ENCODE measurements around the gene LRIG3. TPM values are rescaled to one million over a fixed set of nuclear protein-coding genes. Genes with fewer than 3 reads are reported as not detected.

The LRIG3 gene
- total and polyA plus RNA-seq, 2 donors (not counting 1 experiment from before 2014, with no cell fraction given), result 37.1 to 118 TPM

GRCh38 chr12:58847901-58848600, 72.3 kb downstream of the LRIG3 start:
- H3K79me2 ChIP-seq (ENCODE audit: control insufficient read depth, insufficient read depth, low read length), result no peaks in the 10 kb centered on the region
- no peaks in the 10 kb centered on the region for H3K36me3 ChIP-seq (ENCODE audit: control insufficient read depth, insufficient read depth, low read length)
- H3K9me3 ChIP-seq (ENCODE audit: control insufficient read depth, insufficient read depth, low read depth, low read length), result no peaks in the 10 kb centered on the region
- no peak overlapping the region for H3K4me2 ChIP-seq (ENCODE audit: extremely low read depth, insufficient read depth, low read length)
- H3K4me3 ChIP-seq (replicated peaks in 1 of 4; ENCODE audit: control extremely low read depth in 1 of 4, insufficient read depth in 1 of 4, low read depth in 3 of 4, low read length in 4 of 4), result no peak overlapping the region
- TF ChIP-seq, protein P1, sequence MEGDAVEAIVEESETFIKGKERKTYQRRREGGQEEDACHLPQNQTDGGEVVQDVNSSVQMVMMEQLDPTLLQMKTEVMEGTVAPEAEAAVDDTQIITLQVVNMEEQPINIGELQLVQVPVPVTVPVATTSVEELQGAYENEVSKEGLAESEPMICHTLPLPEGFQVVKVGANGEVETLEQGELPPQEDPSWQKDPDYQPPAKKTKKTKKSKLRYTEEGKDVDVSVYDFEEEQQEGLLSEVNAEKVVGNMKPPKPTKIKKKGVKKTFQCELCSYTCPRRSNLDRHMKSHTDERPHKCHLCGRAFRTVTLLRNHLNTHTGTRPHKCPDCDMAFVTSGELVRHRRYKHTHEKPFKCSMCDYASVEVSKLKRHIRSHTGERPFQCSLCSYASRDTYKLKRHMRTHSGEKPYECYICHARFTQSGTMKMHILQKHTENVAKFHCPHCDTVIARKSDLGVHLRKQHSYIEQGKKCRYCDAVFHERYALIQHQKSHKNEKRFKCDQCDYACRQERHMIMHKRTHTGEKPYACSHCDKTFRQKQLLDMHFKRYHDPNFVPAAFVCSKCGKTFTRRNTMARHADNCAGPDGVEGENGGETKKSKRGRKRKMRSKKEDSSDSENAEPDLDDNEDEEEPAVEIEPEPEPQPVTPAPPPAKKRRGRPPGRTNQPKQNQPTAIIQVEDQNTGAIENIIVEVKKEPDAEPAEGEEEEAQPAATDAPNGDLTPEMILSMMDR (conservative IDR thresholded peaks at IDR 0.05 in 1 of 2, IDR thresholded peaks at IDR 0.05 in 1 of 2; ENCODE audit: low read depth in 1 of 2, low read length in 2 of 2), result no peak
- no peak for TF ChIP-seq EZH2 (IDR thresholded peaks at IDR 0.05; ENCODE audit: low read length, missing control alignments)
- H2AFZ ChIP-seq (ENCODE audit: low read length), result no peak overlapping the region
- H3K9ac ChIP-seq (ENCODE audit: insufficient read depth, low read length), result no peak overlapping the region
- no peaks in the 10 kb centered on the region for H4K20me1 ChIP-seq (ENCODE audit: control insufficient read depth, extremely low read depth, insufficient read depth, low read length)
- peak in 1 of 2 donors; percentile 46 for DNase-seq (ENCODE audit: low read depth in 2 of 2)
- H3K27ac ChIP-seq (ENCODE audit: insufficient read depth, low read length), result no peak overlapping the region
- H3K4me1 ChIP-seq (ENCODE audit: control insufficient read depth, extremely low read depth, insufficient read depth, low read length), result no peaks in the 10 kb centered on the region
- no peaks in the 10 kb centered on the region for H3K27me3 ChIP-seq (ENCODE audit: control insufficient read depth, insufficient read depth, low read length)

- no peak overlapping the region for H3K9ac ChIP-seq (ENCODE audit: insufficient read depth, low read length)
- H3K27me3 ChIP-seq (ENCODE audit: control insufficient read depth, insufficient read depth, low read length), result no peaks in the 10 kb centered on the region
- no peak for TF ChIP-seq EZH2 (IDR thresholded peaks at IDR 0.05; ENCODE audit: low read length, missing control alignments)
- TF ChIP-seq, protein P1 (conservative IDR thresholded peaks at IDR 0.05 in 1 of 2, IDR thresholded peaks at IDR 0.05 in 1 of 2; ENCODE audit: low read depth in 1 of 2, low read length in 2 of 2), result no peak
These were observed 76.1 kb downstream of the LRIG3 start for GRCh38 chr12:58844161-58844560.

DNA sequence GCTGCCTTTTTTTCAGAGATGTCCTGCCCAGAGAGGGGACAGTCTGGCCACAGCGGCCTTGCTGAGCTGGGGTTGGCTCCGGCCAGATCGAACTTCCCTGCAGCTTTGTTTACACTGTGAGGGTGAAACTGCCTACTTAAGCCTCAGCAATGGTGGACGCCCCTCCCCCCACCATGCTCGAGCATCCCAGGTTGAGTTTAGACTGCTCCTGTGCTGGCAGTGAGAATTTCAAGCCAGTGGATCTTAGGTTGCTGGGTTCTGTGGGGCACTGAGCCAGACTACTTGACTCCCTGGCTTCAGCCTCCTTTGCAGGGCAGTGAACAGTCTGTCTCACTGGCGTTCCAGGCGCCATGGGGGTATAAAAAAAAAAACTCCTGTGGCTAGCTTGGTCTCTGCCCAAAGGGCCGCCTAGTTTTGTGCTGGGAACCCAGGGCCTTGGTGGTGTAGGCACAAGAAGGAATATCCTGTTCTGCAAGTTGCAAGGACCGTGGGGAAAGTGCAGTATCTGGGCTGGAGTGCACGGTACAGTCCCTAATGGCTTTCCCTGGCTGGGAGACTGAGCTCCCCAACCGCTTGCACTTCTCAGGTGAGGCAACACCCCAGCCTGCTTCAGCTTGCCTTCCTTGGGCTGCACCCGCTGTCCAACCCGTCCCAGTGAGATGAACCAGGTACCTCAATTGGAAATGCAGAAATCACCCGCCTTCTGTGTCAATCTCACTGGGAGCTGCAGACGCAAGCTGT, 79.1 kb downstream of the LRIG3 start:
- Histone ChIP-seq H3K4me1 (ENCODE audit: control insufficient read depth, extremely low read depth, insufficient read depth, low read length) (no peaks in the 10 kb centered on the region), H3K9ac (ENCODE audit: insufficient read depth, low read length) (no peak overlapping the region), H3K27ac (ENCODE audit: insufficient read depth, low read length) (no peak overlapping the region), H3K36me3 (ENCODE audit: control insufficient read depth, insufficient read depth, low read length) (no peaks in the 10 kb centered on the region), H3K4me3 (replicated peaks in 1 of 4; ENCODE audit: control extremely low read depth in 1 of 4, insufficient read depth in 1 of 4, low read depth in 3 of 4, low read length in 4 of 4) (no peak overlapping the region), H2AFZ (ENCODE audit: low read length) (no peak overlapping the region), H3K4me2 (ENCODE audit: extremely low read depth, insufficient read depth, low read length) (no peak overlapping the region), H3K9me3 (ENCODE audit: control insufficient read depth, insufficient read depth, low read depth, low read length) (no peaks in the 10 kb centered on the region), H3K79me2 (ENCODE audit: control insufficient read depth, insufficient read depth, low read length) (no peaks in the 10 kb centered on the region), H3K27me3 (ENCODE audit: control insufficient read depth, insufficient read depth, low read length) (no peaks in the 10 kb centered on the region), H4K20me1 (ENCODE audit: control insufficient read depth, extremely low read depth, insufficient read depth, low read length) (no peaks in the 10 kb centered on the region)
- TF ChIP-seq EZH2 (IDR thresholded peaks at IDR 0.05; ENCODE audit: low read length, missing control alignments), result no peak
- TF ChIP-seq, protein P1 (conservative IDR thresholded peaks at IDR 0.05 in 1 of 2, IDR thresholded peaks at IDR 0.05 in 1 of 2; ENCODE audit: low read depth in 1 of 2, low read length in 2 of 2), result no peak
- no peak for DNase-seq (ENCODE audit: low read depth in 2 of 2)

More at GRCh38 chr12:58844161-58844560, 76.1 kb downstream of the LRIG3 start:
- H3K36me3 ChIP-seq (ENCODE audit: control insufficient read depth, insufficient read depth, low read length), result no peaks in the 10 kb centered on the region
- H3K79me2 ChIP-seq (ENCODE audit: control insufficient read depth, insufficient read depth, low read length), result no peaks in the 10 kb centered on the region
- H3K4me1 ChIP-seq (ENCODE audit: control insufficient read depth, extremely low read depth, insufficient read depth, low read length), result no peaks in the 10 kb centered on the region
- H3K4me3 ChIP-seq (replicated peaks in 1 of 4; ENCODE audit: control extremely low read depth in 1 of 4, insufficient read depth in 1 of 4, low read depth in 3 of 4, low read length in 4 of 4), result no peak overlapping the region
- no peak overlapping the region for H2AFZ ChIP-seq (ENCODE audit: low read length)
- no peak overlapping the region for H3K27ac ChIP-seq (ENCODE audit: insufficient read depth, low read length)
- H3K4me2 ChIP-seq (ENCODE audit: extremely low read depth, insufficient read depth, low read length), result no peak overlapping the region
- DNase-seq (ENCODE audit: low read depth in 2 of 2), result no peak
- H3K9me3 ChIP-seq (ENCODE audit: control insufficient read depth, insufficient read depth, low read depth, low read length), result no peaks in the 10 kb centered on the region
- H4K20me1 ChIP-seq (ENCODE audit: control insufficient read depth, extremely low read depth, insufficient read depth, low read length), result no peaks in the 10 kb centered on the region
